CD1c-positive myeloid dendritic cell (primary cell): ENCODE data around the gene HJURP.

Experiments
- DNase-seq: peaks from one replicate; pipeline ENCODE4 v3.0.0-alpha.2; 2016; ENCODE audit errors: extremely low spot score

The HJURP gene

GRCh38 chr2:233830111-233830802, 24.1 kb downstream of the HJURP start:
- no peak for DNase-seq

GRCh38 chr2:233829193-233830110, 24.9 kb downstream of the HJURP start:
- DNase-seq, result no peak

GRCh38 chr2:233828546-233829192, 25.7 kb downstream of the HJURP start:
- no peak for DNase-seq

GRCh38 chr2:233824373-233824772, 30.0 kb downstream of the HJURP start:
- DNase-seq, result no peak

GRCh38 chr2:233823731-233824121, 30.6 kb downstream of the HJURP start:
- no peak for DNase-seq

GRCh38 chr2:233822781-233823730, 31.3 kb downstream of the HJURP start:
- DNase-seq, result no peak

GRCh38 chr2:233822101-233822771, 32.1 kb downstream of the HJURP start:
- no peak for DNase-seq

GRCh38 chr2:233821709-233822100, 32.6 kb downstream of the HJURP start:
- DNase-seq, result no peak

- DNase-seq, result no peak
Observed at GRCh38 chr2:233821196-233821595, 33.1 kb downstream of the HJURP start.

- no peak for DNase-seq
Observed at GRCh38 chr2:233820774-233821105, 33.6 kb downstream of the HJURP start.

GRCh38 chr2:233819884-233820773, 34.2 kb downstream of the HJURP start:
- DNase-seq, result no peak

GRCh38 chr2:233818639-233819621, 35.4 kb downstream of the HJURP start:
- no peak for DNase-seq

- no peak for DNase-seq
Observed at GRCh38 chr2:233817995-233818638, 36.2 kb downstream of the HJURP start.

GRCh38 chr2:233817361-233817911, 36.9 kb downstream of the HJURP start:
- no peak for DNase-seq

GRCh38 chr2:233816771-233817170, 37.6 kb downstream of the HJURP start:
- DNase-seq, result no peak

- DNase-seq, result no peak
Observed at GRCh38 chr2:233816334-233816733, 38.0 kb downstream of the HJURP start.

GRCh38 chr2:233815861-233816260, 38.5 kb downstream of the HJURP start:
- no peak for DNase-seq
